Measurements from ENCODE around the gene PPARG. TPM values are rescaled to one million over a fixed set of nuclear protein-coding genes. Genes with fewer than 3 reads are reported as not detected.

The PPARG gene
- total and polyA plus RNA-seq, 5 donors: 10.4 to 18.9 (median 15.3) TPM

- ATAC-seq (no peak), DNase-seq (no peak)
- no peaks in the 10 kb centered on the region for H3K27me3 ChIP-seq (ENCODE audit: control insufficient read depth, insufficient read depth)
- no peaks in the 10 kb centered on the region for H3K9me3 ChIP-seq (ENCODE audit: control insufficient read depth, low read length)
- intact Hi-C loops (cut with DNase I): no loop called here
- H3K4me1 ChIP-seq (ENCODE audit: control insufficient read depth, insufficient read depth, low read length): peaks cover 1% of the 10 kb centered on the region
- 97% methylated on average over 1 of the region's 1 CpG for WGBS
- no peak overlapping the region for H3K4me3 ChIP-seq (ENCODE audit: low read length)
- no peak overlapping the region for H3K27ac ChIP-seq (ENCODE audit: low read length)
Observed at GRCh38 chr3:12312010-12312409, 23.1 kb downstream of the PPARG start.

DNA sequence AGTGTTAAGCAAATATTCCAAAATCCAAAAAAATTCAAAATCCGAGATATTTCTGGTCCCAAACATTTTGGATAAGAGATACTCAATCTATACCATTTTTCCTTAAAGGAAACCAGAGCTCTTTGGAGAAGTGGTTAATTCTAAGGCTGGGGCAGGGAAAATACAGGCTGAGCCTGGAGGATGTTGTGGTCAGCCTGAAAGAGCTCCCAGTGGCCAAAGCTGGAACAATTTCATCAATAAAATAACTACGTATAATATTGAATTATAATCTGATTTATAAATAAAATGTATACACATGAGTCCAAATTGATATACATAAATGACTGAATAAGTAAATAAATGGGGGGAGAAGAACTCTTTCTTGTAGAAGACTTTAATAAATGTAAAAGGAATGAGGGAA, 24.6 kb downstream of the PPARG start:
- DNase-seq (no peak), ATAC-seq (no peak)
- no peak overlapping the region for H3K4me3 ChIP-seq (ENCODE audit: low read length)
- 89% methylated on average over 2 of the region's 2 CpGs for whole genome bisulfite sequencing
- H3K27ac ChIP-seq (ENCODE audit: low read length): no peak overlapping the region
- H3K27me3 ChIP-seq (ENCODE audit: control insufficient read depth, insufficient read depth): no peaks in the 10 kb centered on the region
- H3K4me1 ChIP-seq (ENCODE audit: control insufficient read depth, insufficient read depth, low read length): peaks cover 3% of the 10 kb centered on the region
- intact Hi-C loops (cut with DNase I): no loop called here
- no peaks in the 10 kb centered on the region for H3K9me3 ChIP-seq (ENCODE audit: control insufficient read depth, low read length)

DNA sequence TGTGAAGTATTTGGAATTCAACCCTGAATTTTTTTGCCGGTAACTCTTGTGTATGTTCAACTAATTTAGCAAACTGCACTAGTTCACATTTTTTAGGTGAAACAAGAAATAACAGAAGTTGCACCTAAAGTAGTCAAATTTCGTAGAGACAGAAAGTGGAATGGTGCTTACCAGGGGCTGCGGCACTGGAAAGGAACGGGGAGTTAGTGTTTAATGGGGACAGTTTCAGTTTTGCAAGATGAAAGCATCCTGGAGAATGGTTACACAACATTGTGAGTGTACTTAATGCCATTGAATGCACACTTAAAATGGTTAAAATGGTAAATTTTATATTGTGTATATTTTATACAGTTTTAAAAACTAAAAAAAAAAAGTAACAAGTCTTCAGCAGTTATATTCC, 27.4 kb downstream of the PPARG start:
- no peak for ATAC-seq
- no peak overlapping the region for H3K27ac ChIP-seq (ENCODE audit: low read length)
- no peak overlapping the region for H3K4me3 ChIP-seq (ENCODE audit: low read length)
- DNase-seq: no peak
- WGBS: 81% methylated on average over 4 of the region's 4 CpGs
- H3K27me3 ChIP-seq (ENCODE audit: control insufficient read depth, insufficient read depth): no peaks in the 10 kb centered on the region
- intact Hi-C loops (cut with DNase I): no loop called here
- no peaks in the 10 kb centered on the region for H3K9me3 ChIP-seq (ENCODE audit: control insufficient read depth, low read length)
- peaks cover 3% of the 10 kb centered on the region for H3K4me1 ChIP-seq (ENCODE audit: control insufficient read depth, insufficient read depth, low read length)

- Histone ChIP-seq H3K4me3 (ENCODE audit: low read length) (no peak overlapping the region), H3K9me3 (ENCODE audit: control insufficient read depth, low read length) (no peaks in the 10 kb centered on the region), H3K27me3 (ENCODE audit: control insufficient read depth, insufficient read depth) (no peaks in the 10 kb centered on the region), H3K4me1 (ENCODE audit: control insufficient read depth, insufficient read depth, low read length) (peaks cover 2% of the 10 kb centered on the region), H3K27ac (ENCODE audit: low read length) (no peak overlapping the region)
- ATAC-seq: no peak
- intact Hi-C loops (cut with DNase I): no loop called here
- DNase-seq: no peak
- 72% methylated on average over 4 of the region's 4 CpGs for WGBS
Observed at GRCh38 chr3:12316729-12317351, 28.0 kb downstream of the PPARG start.

- Histone ChIP-seq H3K27ac (ENCODE audit: low read length) (no peak overlapping the region), H3K27me3 (ENCODE audit: control insufficient read depth, insufficient read depth) (no peaks in the 10 kb centered on the region), H3K4me3 (ENCODE audit: low read length) (no peak overlapping the region), H3K9me3 (ENCODE audit: control insufficient read depth, low read length) (no peaks in the 10 kb centered on the region), H3K4me1 (ENCODE audit: control insufficient read depth, insufficient read depth, low read length) (peaks cover 2% of the 10 kb centered on the region)
- no peak for DNase-seq
- 62% methylated on average over 5 of the region's 5 CpGs for WGBS
- peak; percentile 19 to 41 for ATAC-seq
- intact Hi-C loops (cut with DNase I): no loop called here
Observed at GRCh38 chr3:12317914-12318313, 29.0 kb downstream of the PPARG start.

- Histone ChIP-seq H3K27me3 (ENCODE audit: control insufficient read depth, insufficient read depth) (no peaks in the 10 kb centered on the region), H3K9me3 (ENCODE audit: control insufficient read depth, low read length) (no peaks in the 10 kb centered on the region), H3K4me3 (ENCODE audit: low read length) (no peak overlapping the region), H3K4me1 (ENCODE audit: control insufficient read depth, insufficient read depth, low read length) (peaks cover 2% of the 10 kb centered on the region), H3K27ac (ENCODE audit: low read length) (no peak overlapping the region)
- WGBS: 41% methylated on average over 5 of the region's 5 CpGs
- intact Hi-C loops (cut with DNase I): no loop called here
- peak in 1 of 2 donors; percentile 47 for ATAC-seq
- no peak for DNase-seq
Observed at GRCh38 chr3:12318758-12319621, 30.1 kb downstream of the PPARG start.

DNA sequence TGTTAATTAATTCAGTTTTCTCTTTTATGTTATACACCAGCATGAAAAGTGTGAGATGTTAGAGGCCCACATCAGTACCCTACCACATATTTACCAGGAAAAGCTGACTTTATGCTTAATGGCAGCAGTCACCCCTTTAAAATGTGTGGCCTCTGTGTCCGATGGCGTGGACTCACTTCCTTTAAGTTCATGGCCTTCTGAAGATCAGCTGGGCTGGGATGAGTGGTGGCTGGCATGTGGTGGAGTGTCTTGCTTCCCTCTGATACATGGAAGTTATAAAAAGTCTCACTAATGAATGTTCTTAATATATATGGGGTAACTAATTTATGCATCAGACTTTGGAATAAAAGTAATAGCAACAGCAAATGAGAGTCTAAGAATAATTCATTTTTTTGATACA, 32.1 kb downstream of the PPARG start:
- Histone ChIP-seq H3K4me3 (ENCODE audit: low read length) (no peak overlapping the region), H3K4me1 (ENCODE audit: control insufficient read depth, insufficient read depth, low read length) (peaks cover 2% of the 10 kb centered on the region), H3K27ac (ENCODE audit: low read length) (no peak overlapping the region), H3K27me3 (ENCODE audit: control insufficient read depth, insufficient read depth) (no peaks in the 10 kb centered on the region), H3K9me3 (ENCODE audit: control insufficient read depth, low read length) (no peaks in the 10 kb centered on the region)
- intact Hi-C loops (cut with DNase I): no loop called here
- DNase-seq (no peak), ATAC-seq (no peak)
- WGBS: 89% methylated on average over 2 of the region's 2 CpGs

- Histone ChIP-seq H3K27me3 (ENCODE audit: control insufficient read depth, insufficient read depth) (no peaks in the 10 kb centered on the region), H3K4me3 (ENCODE audit: low read length) (no peak overlapping the region), H3K9me3 (ENCODE audit: control insufficient read depth, low read length) (no peaks in the 10 kb centered on the region), H3K4me1 (ENCODE audit: control insufficient read depth, insufficient read depth, low read length) (peaks cover 1% of the 10 kb centered on the region), H3K27ac (ENCODE audit: low read length) (no peak overlapping the region)
- no peak for ATAC-seq
- intact Hi-C loops (cut with DNase I): no loop called here
- WGBS: 64% methylated on average over 2 of the region's 2 CpGs
- no peak for DNase-seq
Observed at GRCh38 chr3:12323237-12323636, 34.4 kb downstream of the PPARG start.

DNA sequence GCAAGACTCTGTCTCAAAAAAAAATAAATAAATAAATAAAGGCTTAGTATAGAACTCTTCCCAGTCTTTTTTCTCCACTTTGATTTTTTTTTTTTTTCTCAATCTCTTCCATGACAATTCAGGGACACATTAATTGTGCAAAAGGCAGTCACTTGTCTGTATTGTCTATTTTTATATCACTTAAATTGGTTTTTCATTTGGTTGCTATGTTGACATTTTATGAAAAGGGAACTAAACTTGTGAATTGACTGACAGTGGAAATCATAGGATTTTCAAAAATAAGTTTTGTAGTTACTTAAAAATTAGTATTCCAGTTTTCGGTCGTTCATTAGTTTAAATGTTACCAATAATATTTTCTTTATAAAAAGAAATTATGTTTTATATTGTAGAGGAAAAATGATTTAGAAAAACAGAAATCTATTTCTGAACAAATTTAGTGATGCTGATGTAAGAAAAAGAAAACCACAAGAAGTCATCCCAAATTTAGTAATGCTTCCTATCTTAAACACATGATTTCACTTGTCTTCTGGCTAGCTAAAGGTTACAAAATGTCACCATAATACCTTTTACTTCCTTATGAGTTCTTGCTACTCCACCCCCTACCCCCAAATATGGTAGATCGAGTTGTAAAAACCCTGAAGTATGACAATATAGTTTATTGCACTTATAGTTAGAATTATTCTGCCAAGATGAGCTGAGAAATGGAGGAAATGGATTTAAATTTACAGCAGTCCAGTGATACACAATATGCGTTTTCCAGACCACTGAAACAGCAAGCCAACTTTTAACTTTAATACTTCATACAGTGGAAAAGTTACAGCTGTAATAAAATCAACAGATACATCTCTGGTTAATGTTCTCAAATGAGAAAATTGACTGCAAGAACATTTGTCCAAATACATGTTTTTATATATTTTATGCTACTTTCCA, 37.0 kb downstream of the PPARG start:
- DNase-seq (no peak), ATAC-seq (no peak)
- Histone ChIP-seq H3K4me3 (ENCODE audit: low read length) (no peak overlapping the region), H3K9me3 (ENCODE audit: control insufficient read depth, low read length) (no peaks in the 10 kb centered on the region), H3K27me3 (ENCODE audit: control insufficient read depth, insufficient read depth) (no peaks in the 10 kb centered on the region), H3K27ac (ENCODE audit: low read length) (no peak overlapping the region), H3K4me1 (ENCODE audit: control insufficient read depth, insufficient read depth, low read length) (peaks cover 1% of the 10 kb centered on the region)
- intact Hi-C loops (cut with DNase I): no loop called here
- WGBS: 67% methylated on average over 4 of the region's 4 CpGs

GRCh38 chr3:12327021-12327420, 38.2 kb downstream of the PPARG start:
- no peak overlapping the region for H3K27ac ChIP-seq (ENCODE audit: low read length)
- DNase-seq: no peak
- intact Hi-C loops (cut with DNase I): no loop called here
- H3K4me1 ChIP-seq (ENCODE audit: control insufficient read depth, insufficient read depth, low read length): peaks cover 1% of the 10 kb centered on the region
- WGBS: 81% methylated on average over 5 of the region's 5 CpGs
- ATAC-seq: no peak
- H3K4me3 ChIP-seq (ENCODE audit: low read length): no peak overlapping the region
- no peaks in the 10 kb centered on the region for H3K27me3 ChIP-seq (ENCODE audit: control insufficient read depth, insufficient read depth)
- no peaks in the 10 kb centered on the region for H3K9me3 ChIP-seq (ENCODE audit: control insufficient read depth, low read length)
